Neural crest cell (in vitro differentiated cells): ENCODE data around the gene CFAP77. TPM values are rescaled to one million over a fixed set of nuclear protein-coding genes. Genes with fewer than 3 reads are reported as not detected.

Experiments
- DNase-seq: peaks from one replicate; pipeline ENCODE4 v3.0.0; 2021; ENCODE audit warnings: low read depth, mixed read lengths, low spot score
- H3K27ac Mint-ChIP-seq: one replicate; pipeline ENCODE4 v1.8.0; 2021; ENCODE audit warnings: mild to moderate bottlenecking, mixed read lengths; ENCODE audit not compliant: unreplicated experiment
- H3K27me3 Mint-ChIP-seq: 2 replicates; pipeline ENCODE4 v1.8.0; 2021; ENCODE audit warnings: low read depth, mild to moderate bottlenecking, mixed read lengths
- H3K36me3 Mint-ChIP-seq: 2 replicates; pipeline ENCODE4 v1.8.0; 2021; ENCODE audit warnings: low read depth, mild to moderate bottlenecking, mixed read lengths
- H3K4me1 Mint-ChIP-seq: 2 replicates; pipeline ENCODE4 v1.8.0; 2021; ENCODE audit warnings: mixed read lengths
- H3K4me3 Mint-ChIP-seq: one replicate; pipeline ENCODE4 v1.8.0; 2021; ENCODE audit warnings: mild to moderate bottlenecking, mixed read lengths
- H3K9me3 Mint-ChIP-seq: 2 replicates; pipeline ENCODE4 v1.8.0; 2021; ENCODE audit warnings: mixed read lengths
- total RNA-seq: library from RNA; stranded (reverse); gene quantifications from 2 replicates; pipeline ENCODE4 v1.2.1, GENCODE V29; 2021
- TF ChIP-seq, protein P1 (sequence below): fragments of 200-600 bp; sonication (generic); conservative IDR thresholded peaks from 2 replicates; pipeline ENCODE4 v1.5.0; 2021; ENCODE audit warnings: antibody characterized with exemption, mild to moderate bottlenecking

The CFAP77 gene
- total RNA-seq, 1 donor from 2014 or later: 0.23 TPM

DNA sequence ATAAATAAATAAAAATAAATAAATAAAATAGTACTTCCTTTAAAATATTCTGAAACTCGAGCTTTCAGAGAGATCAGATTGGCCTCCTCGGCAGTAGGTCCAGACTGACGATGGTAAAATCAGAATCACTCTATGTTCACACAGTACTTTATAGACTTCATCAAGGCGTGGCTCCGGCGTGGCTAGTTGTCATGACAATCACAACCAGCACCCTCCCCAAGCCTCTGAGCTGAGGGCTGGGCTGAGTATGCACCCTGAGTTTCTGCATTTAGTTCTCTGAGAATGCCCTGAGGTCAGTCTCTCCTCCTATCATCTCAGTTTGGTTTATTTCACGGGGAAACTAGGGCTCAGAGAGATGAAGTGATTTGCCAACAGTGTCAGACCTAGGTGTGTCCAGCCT, 129.1 kb downstream of the CFAP77 start:
- H3K4me1 Mint-ChIP-seq: peaks cover 12% of the 10 kb centered on the region
- H3K27ac Mint-ChIP-seq: no peak overlapping the region
- H3K27me3 Mint-ChIP-seq: peaks cover 2% of the 10 kb centered on the region
- TF ChIP-seq, protein P1, sequence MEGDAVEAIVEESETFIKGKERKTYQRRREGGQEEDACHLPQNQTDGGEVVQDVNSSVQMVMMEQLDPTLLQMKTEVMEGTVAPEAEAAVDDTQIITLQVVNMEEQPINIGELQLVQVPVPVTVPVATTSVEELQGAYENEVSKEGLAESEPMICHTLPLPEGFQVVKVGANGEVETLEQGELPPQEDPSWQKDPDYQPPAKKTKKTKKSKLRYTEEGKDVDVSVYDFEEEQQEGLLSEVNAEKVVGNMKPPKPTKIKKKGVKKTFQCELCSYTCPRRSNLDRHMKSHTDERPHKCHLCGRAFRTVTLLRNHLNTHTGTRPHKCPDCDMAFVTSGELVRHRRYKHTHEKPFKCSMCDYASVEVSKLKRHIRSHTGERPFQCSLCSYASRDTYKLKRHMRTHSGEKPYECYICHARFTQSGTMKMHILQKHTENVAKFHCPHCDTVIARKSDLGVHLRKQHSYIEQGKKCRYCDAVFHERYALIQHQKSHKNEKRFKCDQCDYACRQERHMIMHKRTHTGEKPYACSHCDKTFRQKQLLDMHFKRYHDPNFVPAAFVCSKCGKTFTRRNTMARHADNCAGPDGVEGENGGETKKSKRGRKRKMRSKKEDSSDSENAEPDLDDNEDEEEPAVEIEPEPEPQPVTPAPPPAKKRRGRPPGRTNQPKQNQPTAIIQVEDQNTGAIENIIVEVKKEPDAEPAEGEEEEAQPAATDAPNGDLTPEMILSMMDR: no peak
- no peak overlapping the region for H3K4me3 Mint-ChIP-seq
- peaks cover 4% of the 10 kb centered on the region for H3K36me3 Mint-ChIP-seq
- H3K9me3 Mint-ChIP-seq: peaks cover 7% of the 10 kb centered on the region
- no peak for DNase-seq

DNA sequence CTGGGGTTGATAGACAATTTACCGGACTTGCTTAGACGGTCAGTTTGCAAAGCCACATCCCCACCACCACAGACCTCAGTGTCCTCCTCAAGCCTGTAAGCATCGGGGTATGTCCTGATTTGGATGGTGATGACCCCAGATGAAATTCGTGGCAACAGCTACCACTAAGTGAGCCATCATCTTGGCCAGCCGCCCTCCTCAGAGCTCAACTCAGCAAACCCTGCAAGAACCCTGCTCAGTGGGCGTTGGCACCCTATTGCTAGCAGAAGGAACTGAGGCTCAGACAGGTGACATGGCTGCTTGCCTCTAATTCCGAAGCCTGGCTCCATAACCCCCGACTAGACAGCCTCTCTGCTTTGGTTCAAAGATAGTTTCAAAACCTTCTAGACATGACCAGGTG, 131.0 kb downstream of the CFAP77 start:
- Mint-ChIP-seq H3K27me3 (peaks cover 2% of the 10 kb centered on the region), H3K36me3 (no peaks in the 10 kb centered on the region), H3K4me1 (peaks cover 18% of the 10 kb centered on the region), H3K27ac (no peak overlapping the region), H3K9me3 (no peaks in the 10 kb centered on the region), H3K4me3 (no peak overlapping the region)
- no peak for DNase-seq
- TF ChIP-seq, protein P1: no peak

- peaks cover 2% of the 10 kb centered on the region for H3K27me3 Mint-ChIP-seq
- H3K4me1 Mint-ChIP-seq: peaks cover 29% of the 10 kb centered on the region
- TF ChIP-seq, protein P1: no peak
- H3K27ac Mint-ChIP-seq: no peak overlapping the region
- no peaks in the 10 kb centered on the region for H3K36me3 Mint-ChIP-seq
- DNase-seq: no peak
- H3K9me3 Mint-ChIP-seq: no peaks in the 10 kb centered on the region
- H3K4me3 Mint-ChIP-seq: no peak overlapping the region
Measured at GRCh38 chr9:132541870-132542830, 132.1 kb downstream of the CFAP77 start.

- TF ChIP-seq, protein P1: no peak
- no peak for DNase-seq
- no peak overlapping the region for H3K27ac Mint-ChIP-seq
- no peaks in the 10 kb centered on the region for H3K36me3 Mint-ChIP-seq
- peaks cover 40% of the 10 kb centered on the region for H3K4me1 Mint-ChIP-seq
- peaks cover 2% of the 10 kb centered on the region for H3K27me3 Mint-ChIP-seq
- H3K4me3 Mint-ChIP-seq: no peak overlapping the region
- H3K9me3 Mint-ChIP-seq: no peaks in the 10 kb centered on the region
Measured at GRCh38 chr9:132543251-132543650, 133.2 kb downstream of the CFAP77 start.

DNA sequence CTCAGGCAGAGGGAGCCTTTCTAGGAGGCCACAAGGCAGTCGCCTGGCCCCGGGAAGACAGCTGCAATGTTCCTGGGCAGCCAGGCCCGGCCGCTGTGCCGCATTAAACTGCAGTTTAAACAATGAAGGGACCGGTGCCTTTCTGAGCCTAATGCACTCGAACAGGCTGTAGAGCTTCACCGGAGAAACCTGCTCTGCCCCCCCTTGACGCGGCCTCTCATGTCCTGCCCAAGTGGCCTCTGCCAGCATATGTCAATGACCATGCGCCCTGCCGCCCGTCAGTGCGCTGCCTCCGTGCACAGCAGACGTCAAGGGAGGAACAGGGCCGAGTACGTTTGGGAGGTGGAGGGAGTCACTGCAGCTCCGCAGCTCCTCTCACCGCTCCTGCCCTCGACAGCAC, 133.9 kb downstream of the CFAP77 start:
- no peak for DNase-seq
- H3K9me3 Mint-ChIP-seq: no peaks in the 10 kb centered on the region
- peaks cover 2% of the 10 kb centered on the region for H3K27me3 Mint-ChIP-seq
- H3K27ac Mint-ChIP-seq: peak overlapping the region; percentile 28
- H3K4me1 Mint-ChIP-seq: peaks cover 47% of the 10 kb centered on the region
- TF ChIP-seq, protein P1: no peak
- no peaks in the 10 kb centered on the region for H3K36me3 Mint-ChIP-seq
- H3K4me3 Mint-ChIP-seq: peak overlapping the region; percentile 44
